GM23338 (cell line): ENCODE data around the gene PIGR. TPM values are rescaled to one million over a fixed set of nuclear protein-coding genes. Genes with fewer than 3 reads are reported as not detected.

Experiments
- ATAC-seq: fragments of 200-7000 bp; cut with Tn5 transposase; 3 replicates; pipeline ENCODE4 v1.9.1; 2020
- DNase-seq: peaks from one replicate; pipeline ENCODE4 v3.0.0-alpha.2; 2015; ENCODE audit warnings: low spot score
- H2AFZ ChIP-seq: fragments of 200-600 bp; sonication (generic); 2 replicates; pipeline ENCODE4 v1.8.0; 2016; ENCODE audit warnings: antibody characterized with exemption, mild to moderate bottlenecking, moderate library complexity
- H3F3A ChIP-seq: fragments of 200-600 bp; sonication (generic); replicated peaks from 2 replicates; pipeline ENCODE4 v1.8.0; 2017; ENCODE audit warnings: antibody characterized with exemption, mixed run types, low read depth
- H3K27ac ChIP-seq: fragments of 200-600 bp; sonication (generic); 2 replicates; pipeline ENCODE4 v1.6.1; 2016; ENCODE audit warnings: low read depth
- H3K27me3 ChIP-seq: fragments of 200-600 bp; sonication (generic); 2 replicates; pipeline ENCODE4 v1.8.0; 2016; ENCODE audit warnings: mild to moderate bottlenecking, mixed run types, moderate library complexity; ENCODE audit not compliant: insufficient read depth
- H3K36me3 ChIP-seq: fragments of 200-600 bp; sonication (generic); 2 replicates; pipeline ENCODE4 v1.8.0; 2016; ENCODE audit warnings: mild to moderate bottlenecking; ENCODE audit not compliant: insufficient read depth
- H3K4me1 ChIP-seq: fragments of 200-600 bp; sonication (generic); 2 replicates; pipeline ENCODE4 v1.8.0; 2016; ENCODE audit warnings: mild to moderate bottlenecking, moderate library complexity; ENCODE audit not compliant: insufficient read depth
- H3K4me2 ChIP-seq: fragments of 200-600 bp; sonication (generic); 2 replicates; pipeline ENCODE4 v1.7.1; 2017; ENCODE audit warnings: mixed run types
- H3K4me3 ChIP-seq: fragments of 200-600 bp; sonication (generic); 2 replicates; pipeline ENCODE4 v1.6.1; 2016; ENCODE audit warnings: mixed run types
- H3K79me2 ChIP-seq: fragments of 200-600 bp; sonication (generic); replicated peaks from 2 replicates; pipeline ENCODE4 v1.8.0; 2017; ENCODE audit warnings: mild to moderate bottlenecking; ENCODE audit not compliant: insufficient read depth
- H3K9me2 ChIP-seq: fragments of 200-600 bp; sonication (generic); 2 replicates; pipeline ENCODE4 v1.8.0; 2017; ENCODE audit not compliant: insufficient read depth
- H4K20me1 ChIP-seq: fragments of 200-600 bp; sonication (generic); replicated peaks from 2 replicates; pipeline ENCODE4 v1.8.0; 2017; ENCODE audit warnings: mild to moderate bottlenecking; ENCODE audit not compliant: insufficient read depth
- H3K27ac Mint-ChIP-seq: 2 replicates; pipeline ENCODE4 v1.8.0; 2020; ENCODE audit warnings: inconsistent platforms, mild to moderate bottlenecking, moderate library complexity, mixed read lengths
- H3K27me3 Mint-ChIP-seq: 3 replicates; pipeline ENCODE4 v1.8.0; 2022; ENCODE audit warnings: low read depth, mild to moderate bottlenecking, moderate library complexity, mixed read lengths, inconsistent platforms; ENCODE audit not compliant: insufficient read depth, poor library complexity
- H3K36me3 Mint-ChIP-seq: 3 replicates; pipeline ENCODE4 v1.8.0; 2021; ENCODE audit warnings: low read depth, mild to moderate bottlenecking, inconsistent platforms, moderate library complexity, mixed read lengths
- H3K4me1 Mint-ChIP-seq: 3 replicates; pipeline ENCODE4 v1.8.0; 2020; ENCODE audit warnings: mild to moderate bottlenecking, inconsistent platforms, mixed read lengths
- H3K4me3 Mint-ChIP-seq: 3 replicates; pipeline ENCODE4 v1.8.0; 2021; ENCODE audit warnings: moderate library complexity, mild to moderate bottlenecking, inconsistent platforms, mixed read lengths
- H3K9me3 Mint-ChIP-seq: 3 replicates; pipeline ENCODE4 v1.8.0; 2020; ENCODE audit warnings: moderate library complexity, mild to moderate bottlenecking, inconsistent platforms, mixed read lengths
- CREB1 ChIP-seq: fragments of 250-450 bp; sonication (Bioruptor Pico); IDR thresholded peaks from 2 replicates; pipeline ENCODE4 v1.5.0; 2020; ENCODE audit warnings: low read depth, mild to moderate bottlenecking, moderate library complexity
- EZH2 ChIP-seq: fragments of 200-600 bp; sonication (generic); IDR thresholded peaks from one replicate; pipeline ENCODE4 v1.8.0; 2017; ENCODE audit warnings: antibody characterized with exemption, mild to moderate bottlenecking, low read depth; ENCODE audit not compliant: unreplicated experiment
- EZH2phosphoT487 ChIP-seq: fragments of 200-600 bp; sonication (generic); IDR thresholded peaks from one replicate; pipeline ENCODE4 v1.8.1; 2018; ENCODE audit warnings: antibody characterized with exemption; ENCODE audit not compliant: unreplicated experiment
- JUNB ChIP-seq: IDR thresholded peaks from one replicate; pipeline ENCODE4 v1.6.1; 2016; ENCODE audit warnings: antibody characterized with exemption; ENCODE audit not compliant: unreplicated experiment
- NANOG ChIP-seq: IDR thresholded peaks from 2 replicates; pipeline ENCODE4 v1.6.1; 2016; ENCODE audit warnings: antibody characterized with exemption, borderline replicate concordance
- POLR2AphosphoS5 ChIP-seq: IDR thresholded peaks from 2 replicates; pipeline ENCODE4 v1.6.1; 2016; ENCODE audit warnings: antibody characterized with exemption, low read depth
- STAT1 ChIP-seq: IDR thresholded peaks from one replicate; pipeline ENCODE4 v1.6.1; 2016; ENCODE audit warnings: antibody characterized with exemption; ENCODE audit not compliant: unreplicated experiment
- ZNF114 ChIP-seq: fragments of 250-450 bp; sonication (Bioruptor Pico); IDR thresholded peaks from 2 replicates; pipeline ENCODE4 v1.5.0; 2020; ENCODE audit warnings: mild to moderate bottlenecking, moderate library complexity
- ZNF331 ChIP-seq: fragments of 250-450 bp; sonication (Bioruptor Pico); IDR thresholded peaks from 2 replicates; pipeline ENCODE4 v1.5.0; 2020; ENCODE audit warnings: low read depth, mild to moderate bottlenecking, moderate library complexity
- polyA plus RNA-seq: library from polyadenylated mRNA; unstranded; fragments of >200 nt; fragmentation: Nextera tagmentation; extraction: Ambion mirVana; gene quantifications from 2 replicates; pipeline ENCODE4 v1.2.1, GENCODE V29; 2016
- total RNA-seq: library from RNA; depleted of rRNA; stranded (reverse); fragments of >200 nt; shearing (Covaris generic); gene quantifications from 2 replicates; pipeline ENCODE4 v1.2.3, GENCODE V29; 2014
- TF ChIP-seq, protein P1 (sequence below): IDR thresholded peaks from one replicate; pipeline ENCODE4 v1.6.1; 2018; ENCODE audit warnings: antibody characterized with exemption; ENCODE audit not compliant: unreplicated experiment
- TF ChIP-seq, protein P2 (sequence below), 2 experiments: fragments of 200-600 bp in 1 of 2; sonication (generic) in 1 of 2; conservative IDR thresholded peaks; 2 replicates each; pipeline versions ENCODE4 v1.5.1 to v1.6.1; 2016 to 2017; ENCODE audit warnings: antibody characterized with exemption in 2 of 2, low read depth in 2 of 2, mild to moderate bottlenecking in 2 of 2, moderate library complexity in 1 of 2
- TF ChIP-seq, protein P3 (sequence below): fragments of 250-450 bp; sonication (Bioruptor Pico); IDR thresholded peaks from 2 replicates; pipeline ENCODE4 v1.5.0; 2020; ENCODE audit warnings: mild to moderate bottlenecking, moderate library complexity
- TF ChIP-seq, protein P4 (sequence below): IDR thresholded peaks from 2 replicates; pipeline ENCODE4 v1.6.1; 2016; ENCODE audit warnings: antibody characterized with exemption

Gene PIGR
- total and polyA plus RNA-seq, 2 experiments from 2014 or later = not detected

DNA sequence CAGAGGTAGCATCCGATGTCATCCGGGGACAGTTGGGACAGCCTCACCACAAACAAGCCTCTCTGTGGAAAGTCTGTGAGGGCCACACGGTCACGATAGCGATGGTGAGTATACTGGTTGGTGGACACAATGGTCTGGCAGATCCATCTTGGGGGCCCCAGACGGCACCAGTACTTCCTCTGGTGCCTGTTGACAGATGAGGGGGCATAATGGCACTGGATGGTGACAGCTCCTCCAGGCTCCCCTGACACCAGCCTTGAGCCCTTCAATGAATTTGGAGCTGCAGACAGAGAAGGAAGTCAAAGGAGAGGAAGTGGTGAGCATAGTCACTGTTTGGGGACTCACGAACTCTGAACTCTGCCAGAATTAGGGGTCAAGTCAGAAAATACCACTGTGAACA lies 16.0 kb upstream of the PIGR start:
- Mint-ChIP-seq H3K4me3 (no peak overlapping the region), H3K27me3 (peaks cover 4% of the 10 kb centered on the region), H3K27ac (no peak overlapping the region), H3K36me3 (no peaks in the 10 kb centered on the region), H3K4me1 (no peaks in the 10 kb centered on the region), H3K9me3 (no peaks in the 10 kb centered on the region)
- Histone ChIP-seq H4K20me1 (no peaks in the 10 kb centered on the region), H3F3A (no peaks in the 10 kb centered on the region), H3K36me3 (no peaks in the 10 kb centered on the region), H3K4me3 (no peak overlapping the region), H3K27me3 (no peaks in the 10 kb centered on the region), H3K4me2 (no peak overlapping the region), H3K4me1 (no peaks in the 10 kb centered on the region), H2AFZ (no peak overlapping the region), H3K9me2 (no peaks in the 10 kb centered on the region; the same call in 1 of the 2 replicates), H3K27ac (no peak overlapping the region), H3K79me2 (no peaks in the 10 kb centered on the region)
- no peak for ATAC-seq
- DNase-seq = no peak
- TF ChIP-seq CREB1 (CRISPR knock-in tag) = no peak
- no peak for TF ChIP-seq EZH2
- TF ChIP-seq, protein P1, sequence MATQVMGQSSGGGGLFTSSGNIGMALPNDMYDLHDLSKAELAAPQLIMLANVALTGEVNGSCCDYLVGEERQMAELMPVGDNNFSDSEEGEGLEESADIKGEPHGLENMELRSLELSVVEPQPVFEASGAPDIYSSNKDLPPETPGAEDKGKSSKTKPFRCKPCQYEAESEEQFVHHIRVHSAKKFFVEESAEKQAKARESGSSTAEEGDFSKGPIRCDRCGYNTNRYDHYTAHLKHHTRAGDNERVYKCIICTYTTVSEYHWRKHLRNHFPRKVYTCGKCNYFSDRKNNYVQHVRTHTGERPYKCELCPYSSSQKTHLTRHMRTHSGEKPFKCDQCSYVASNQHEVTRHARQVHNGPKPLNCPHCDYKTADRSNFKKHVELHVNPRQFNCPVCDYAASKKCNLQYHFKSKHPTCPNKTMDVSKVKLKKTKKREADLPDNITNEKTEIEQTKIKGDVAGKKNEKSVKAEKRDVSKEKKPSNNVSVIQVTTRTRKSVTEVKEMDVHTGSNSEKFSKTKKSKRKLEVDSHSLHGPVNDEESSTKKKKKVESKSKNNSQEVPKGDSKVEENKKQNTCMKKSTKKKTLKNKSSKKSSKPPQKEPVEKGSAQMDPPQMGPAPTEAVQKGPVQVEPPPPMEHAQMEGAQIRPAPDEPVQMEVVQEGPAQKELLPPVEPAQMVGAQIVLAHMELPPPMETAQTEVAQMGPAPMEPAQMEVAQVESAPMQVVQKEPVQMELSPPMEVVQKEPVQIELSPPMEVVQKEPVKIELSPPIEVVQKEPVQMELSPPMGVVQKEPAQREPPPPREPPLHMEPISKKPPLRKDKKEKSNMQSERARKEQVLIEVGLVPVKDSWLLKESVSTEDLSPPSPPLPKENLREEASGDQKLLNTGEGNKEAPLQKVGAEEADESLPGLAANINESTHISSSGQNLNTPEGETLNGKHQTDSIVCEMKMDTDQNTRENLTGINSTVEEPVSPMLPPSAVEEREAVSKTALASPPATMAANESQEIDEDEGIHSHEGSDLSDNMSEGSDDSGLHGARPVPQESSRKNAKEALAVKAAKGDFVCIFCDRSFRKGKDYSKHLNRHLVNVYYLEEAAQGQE = no peak
- TF ChIP-seq EZH2phosphoT487 = no peak
- TF ChIP-seq, protein P2, sequence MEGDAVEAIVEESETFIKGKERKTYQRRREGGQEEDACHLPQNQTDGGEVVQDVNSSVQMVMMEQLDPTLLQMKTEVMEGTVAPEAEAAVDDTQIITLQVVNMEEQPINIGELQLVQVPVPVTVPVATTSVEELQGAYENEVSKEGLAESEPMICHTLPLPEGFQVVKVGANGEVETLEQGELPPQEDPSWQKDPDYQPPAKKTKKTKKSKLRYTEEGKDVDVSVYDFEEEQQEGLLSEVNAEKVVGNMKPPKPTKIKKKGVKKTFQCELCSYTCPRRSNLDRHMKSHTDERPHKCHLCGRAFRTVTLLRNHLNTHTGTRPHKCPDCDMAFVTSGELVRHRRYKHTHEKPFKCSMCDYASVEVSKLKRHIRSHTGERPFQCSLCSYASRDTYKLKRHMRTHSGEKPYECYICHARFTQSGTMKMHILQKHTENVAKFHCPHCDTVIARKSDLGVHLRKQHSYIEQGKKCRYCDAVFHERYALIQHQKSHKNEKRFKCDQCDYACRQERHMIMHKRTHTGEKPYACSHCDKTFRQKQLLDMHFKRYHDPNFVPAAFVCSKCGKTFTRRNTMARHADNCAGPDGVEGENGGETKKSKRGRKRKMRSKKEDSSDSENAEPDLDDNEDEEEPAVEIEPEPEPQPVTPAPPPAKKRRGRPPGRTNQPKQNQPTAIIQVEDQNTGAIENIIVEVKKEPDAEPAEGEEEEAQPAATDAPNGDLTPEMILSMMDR (conservative IDR thresholded peaks at IDR 0.05; ENCODE audit: low read depth in 2 of 2) = no peak
- TF ChIP-seq ZNF331 (CRISPR knock-in tag) = no peak
- TF ChIP-seq, protein P3, sequence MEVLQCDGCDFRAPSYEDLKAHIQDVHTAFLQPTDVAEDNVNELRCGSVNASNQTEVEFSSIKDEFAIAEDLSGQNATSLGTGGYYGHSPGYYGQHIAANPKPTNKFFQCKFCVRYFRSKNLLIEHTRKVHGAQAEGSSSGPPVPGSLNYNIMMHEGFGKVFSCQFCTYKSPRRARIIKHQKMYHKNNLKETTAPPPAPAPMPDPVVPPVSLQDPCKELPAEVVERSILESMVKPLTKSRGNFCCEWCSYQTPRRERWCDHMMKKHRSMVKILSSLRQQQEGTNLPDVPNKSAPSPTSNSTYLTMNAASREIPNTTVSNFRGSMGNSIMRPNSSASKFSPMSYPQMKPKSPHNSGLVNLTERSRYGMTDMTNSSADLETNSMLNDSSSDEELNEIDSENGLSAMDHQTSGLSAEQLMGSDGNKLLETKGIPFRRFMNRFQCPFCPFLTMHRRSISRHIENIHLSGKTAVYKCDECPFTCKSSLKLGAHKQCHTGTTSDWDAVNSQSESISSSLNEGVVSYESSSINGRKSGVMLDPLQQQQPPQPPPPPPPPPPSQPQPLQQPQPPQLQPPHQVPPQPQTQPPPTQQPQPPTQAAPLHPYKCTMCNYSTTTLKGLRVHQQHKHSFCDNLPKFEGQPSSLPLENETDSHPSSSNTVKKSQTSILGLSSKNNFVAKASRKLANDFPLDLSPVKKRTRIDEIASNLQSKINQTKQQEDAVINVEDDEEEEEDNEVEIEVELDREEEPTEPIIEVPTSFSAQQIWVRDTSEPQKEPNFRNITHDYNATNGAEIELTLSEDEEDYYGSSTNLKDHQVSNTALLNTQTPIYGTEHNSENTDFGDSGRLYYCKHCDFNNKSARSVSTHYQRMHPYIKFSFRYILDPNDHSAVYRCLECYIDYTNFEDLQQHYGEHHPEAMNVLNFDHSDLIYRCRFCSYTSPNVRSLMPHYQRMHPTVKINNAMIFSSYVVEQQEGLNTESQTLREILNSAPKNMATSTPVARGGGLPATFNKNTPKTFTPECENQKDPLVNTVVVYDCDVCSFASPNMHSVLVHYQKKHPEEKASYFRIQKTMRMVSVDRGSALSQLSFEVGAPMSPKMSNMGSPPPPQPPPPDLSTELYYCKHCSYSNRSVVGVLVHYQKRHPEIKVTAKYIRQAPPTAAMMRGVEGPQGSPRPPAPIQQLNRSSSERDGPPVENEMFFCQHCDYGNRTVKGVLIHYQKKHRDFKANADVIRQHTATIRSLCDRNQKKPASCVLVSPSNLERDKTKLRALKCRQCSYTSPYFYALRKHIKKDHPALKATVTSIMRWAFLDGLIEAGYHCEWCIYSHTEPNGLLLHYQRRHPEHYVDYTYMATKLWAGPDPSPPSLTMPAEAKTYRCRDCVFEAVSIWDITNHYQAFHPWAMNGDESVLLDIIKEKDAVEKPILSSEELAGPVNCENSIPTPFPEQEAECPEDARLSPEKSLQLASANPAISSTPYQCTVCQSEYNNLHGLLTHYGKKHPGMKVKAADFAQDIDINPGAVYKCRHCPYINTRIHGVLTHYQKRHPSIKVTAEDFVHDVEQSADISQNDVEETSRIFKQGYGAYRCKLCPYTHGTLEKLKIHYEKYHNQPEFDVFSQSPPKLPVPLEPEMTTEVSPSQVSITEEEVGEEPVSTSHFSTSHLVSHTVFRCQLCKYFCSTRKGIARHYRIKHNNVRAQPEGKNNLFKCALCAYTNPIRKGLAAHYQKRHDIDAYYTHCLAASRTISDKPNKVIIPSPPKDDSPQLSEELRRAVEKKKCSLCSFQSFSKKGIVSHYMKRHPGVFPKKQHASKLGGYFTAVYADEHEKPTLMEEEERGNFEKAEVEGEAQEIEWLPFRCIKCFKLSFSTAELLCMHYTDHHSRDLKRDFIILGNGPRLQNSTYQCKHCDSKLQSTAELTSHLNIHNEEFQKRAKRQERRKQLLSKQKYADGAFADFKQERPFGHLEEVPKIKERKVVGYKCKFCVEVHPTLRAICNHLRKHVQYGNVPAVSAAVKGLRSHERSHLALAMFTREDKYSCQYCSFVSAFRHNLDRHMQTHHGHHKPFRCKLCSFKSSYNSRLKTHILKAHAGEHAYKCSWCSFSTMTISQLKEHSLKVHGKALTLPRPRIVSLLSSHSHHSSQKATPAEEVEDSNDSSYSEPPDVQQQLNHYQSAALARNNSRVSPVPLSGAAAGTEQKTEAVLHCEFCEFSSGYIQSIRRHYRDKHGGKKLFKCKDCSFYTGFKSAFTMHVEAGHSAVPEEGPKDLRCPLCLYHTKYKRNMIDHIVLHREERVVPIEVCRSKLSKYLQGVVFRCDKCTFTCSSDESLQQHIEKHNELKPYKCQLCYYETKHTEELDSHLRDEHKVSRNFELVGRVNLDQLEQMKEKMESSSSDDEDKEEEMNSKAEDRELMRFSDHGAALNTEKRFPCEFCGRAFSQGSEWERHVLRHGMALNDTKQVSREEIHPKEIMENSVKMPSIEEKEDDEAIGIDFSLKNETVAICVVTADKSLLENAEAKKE (CRISPR knock-in tag) = no peak
- no peak for TF ChIP-seq NANOG
- no peak for TF ChIP-seq JUNB
- no peak for TF ChIP-seq STAT1
- no peak for TF ChIP-seq ZNF114 (CRISPR knock-in tag)
- TF ChIP-seq POLR2AphosphoS5 = no peak
- TF ChIP-seq, protein P4, sequence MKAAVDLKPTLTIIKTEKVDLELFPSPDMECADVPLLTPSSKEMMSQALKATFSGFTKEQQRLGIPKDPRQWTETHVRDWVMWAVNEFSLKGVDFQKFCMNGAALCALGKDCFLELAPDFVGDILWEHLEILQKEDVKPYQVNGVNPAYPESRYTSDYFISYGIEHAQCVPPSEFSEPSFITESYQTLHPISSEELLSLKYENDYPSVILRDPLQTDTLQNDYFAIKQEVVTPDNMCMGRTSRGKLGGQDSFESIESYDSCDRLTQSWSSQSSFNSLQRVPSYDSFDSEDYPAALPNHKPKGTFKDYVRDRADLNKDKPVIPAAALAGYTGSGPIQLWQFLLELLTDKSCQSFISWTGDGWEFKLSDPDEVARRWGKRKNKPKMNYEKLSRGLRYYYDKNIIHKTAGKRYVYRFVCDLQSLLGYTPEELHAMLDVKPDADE = no peak
